ENCODE data around the gene RD3L.
"Not testable (repeated sequence)": the region's sequence is repeated elsewhere in the genome, so short reads cannot be mapped to it uniquely, and the experiment has no call there.

RD3L gene

DNA sequence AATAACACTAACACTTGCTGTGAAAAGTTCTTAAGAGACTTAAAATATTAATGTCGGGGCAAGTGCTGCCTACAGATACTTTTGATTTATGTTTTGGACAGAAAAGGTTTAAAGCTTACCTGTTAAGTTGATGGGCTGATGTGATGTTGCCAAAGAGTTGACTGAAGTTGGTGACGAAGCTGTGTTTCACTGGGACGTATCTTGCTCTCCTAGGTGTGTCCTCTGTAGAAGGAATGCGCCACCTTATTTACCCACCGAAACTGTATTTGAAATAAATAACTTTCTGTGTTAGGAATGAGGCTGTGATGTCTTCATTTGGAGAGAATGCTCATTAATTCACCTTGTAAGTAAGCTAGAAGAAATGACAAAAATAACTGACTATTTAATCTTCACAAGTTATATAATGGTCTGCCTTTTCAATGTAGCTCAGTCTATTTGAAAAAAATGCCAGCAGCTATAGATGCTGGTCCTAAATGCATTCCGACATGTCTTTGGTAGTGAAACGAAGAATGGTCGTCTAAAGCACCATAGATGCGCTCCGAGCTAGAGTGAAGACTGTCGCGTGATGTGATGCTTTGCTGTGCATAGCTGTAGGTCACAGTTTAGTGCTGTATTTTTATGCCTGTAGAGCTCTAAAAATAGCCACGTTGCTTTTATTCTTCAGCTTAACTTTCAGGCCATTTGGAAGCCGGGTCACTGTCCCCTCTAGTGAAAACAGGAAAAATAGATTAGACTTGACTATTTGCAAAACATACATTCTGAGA is at the start of gene RD3L:
TSS of gene RD3L (minus strand) at position 557 of the 764 bp plus-strand sequence. CDS start 834 bp downstream, outside the sequence.
- no peak for DNase-seq (ENCODE audit: low read depth)

DNA sequence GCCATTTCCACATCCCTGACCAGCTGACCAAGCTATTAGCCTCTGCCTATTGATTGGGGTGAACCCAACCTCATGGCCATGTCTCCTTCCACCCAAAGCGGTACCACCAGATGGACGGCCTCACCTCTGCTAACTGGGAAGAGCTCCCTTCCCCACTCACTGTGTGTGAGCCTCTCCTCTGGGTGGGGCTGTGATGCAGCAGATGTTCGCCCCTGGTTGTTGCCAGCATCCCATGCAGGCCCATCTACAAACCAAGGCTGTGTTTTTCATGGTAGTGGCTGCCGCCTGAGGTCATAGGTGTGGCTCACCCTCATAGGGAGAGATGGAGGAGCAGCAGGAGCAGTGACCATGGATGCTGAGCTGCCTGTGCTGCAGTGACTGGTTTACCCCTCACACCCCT is 47.6 kb upstream of the RD3L start:
- no peak for DNase-seq (ENCODE audit: low read depth)

DNA sequence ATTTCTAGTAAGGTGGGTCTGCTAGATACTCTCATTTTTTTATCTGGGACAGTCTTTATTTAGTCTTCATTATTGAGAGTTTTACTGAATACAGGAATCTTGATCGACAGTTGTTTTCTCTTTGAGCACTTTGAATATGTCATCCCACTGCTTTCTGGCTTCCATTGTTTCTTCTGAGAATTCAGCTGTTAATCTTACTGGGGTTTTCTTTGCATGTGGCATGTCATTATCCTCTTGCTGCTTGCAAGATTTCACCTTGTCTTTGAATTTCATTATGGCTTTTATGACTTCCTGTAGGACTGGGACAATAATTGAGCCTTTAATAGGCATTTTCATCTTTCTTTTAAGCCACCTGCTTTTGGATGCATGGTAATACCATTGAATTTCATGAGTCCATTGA is 46.7 kb upstream of the RD3L start:
- DNase-seq (ENCODE audit: low read depth), result no peak

DNA sequence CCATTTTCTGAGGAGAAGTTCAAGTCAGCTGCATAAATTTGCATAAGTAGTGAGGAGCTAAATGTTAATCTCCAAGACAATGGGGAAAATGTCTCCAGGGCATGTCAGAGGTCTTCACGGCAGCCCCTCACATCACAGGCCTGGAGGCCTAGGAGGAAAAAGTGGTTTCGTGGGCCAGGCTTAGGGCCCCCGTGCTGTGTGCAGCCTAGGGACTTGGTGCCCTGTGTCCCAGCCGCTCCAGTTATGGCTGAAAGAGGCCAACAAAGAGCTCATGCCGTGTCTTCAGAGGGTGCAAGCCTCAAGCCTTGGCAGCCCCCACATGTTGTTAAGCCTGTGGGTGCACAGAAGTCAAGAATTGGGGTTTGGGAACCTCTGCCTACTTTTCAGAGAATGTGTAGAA is 41.9 kb upstream of the RD3L start:
- DNase-seq (ENCODE audit: low read depth), result no peak

DNA sequence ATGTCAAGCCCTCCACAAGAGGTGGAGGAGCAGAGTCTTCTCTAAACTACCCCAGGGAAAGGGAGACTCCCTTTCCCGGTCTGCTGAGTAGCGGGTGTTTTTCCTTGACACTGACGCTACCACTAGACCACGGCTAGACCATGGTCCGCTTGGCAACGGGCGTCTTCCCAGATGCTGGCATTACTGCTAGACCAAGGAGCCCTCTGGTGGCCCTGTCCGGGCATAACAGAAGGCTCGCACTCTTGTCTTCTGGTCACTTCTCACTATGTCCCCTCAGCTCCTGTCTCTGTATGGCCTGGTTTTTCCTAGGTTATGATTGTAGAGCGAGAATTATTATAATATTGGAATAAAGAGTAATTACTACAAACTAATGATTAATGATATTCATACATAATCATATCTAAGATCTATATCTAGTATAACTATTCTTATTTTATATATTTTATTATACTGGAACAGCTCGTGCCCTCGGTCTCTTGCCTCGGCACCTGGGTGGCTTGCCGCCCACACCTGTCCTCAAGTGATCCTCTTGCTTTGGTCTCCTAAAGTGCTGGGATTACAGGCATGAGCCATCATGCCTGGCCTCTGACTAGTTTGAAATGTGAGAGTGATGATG is 38.4 kb upstream of the RD3L start:
- not testable (repeated sequence) for DNase-seq (ENCODE audit: low read depth)

DNA sequence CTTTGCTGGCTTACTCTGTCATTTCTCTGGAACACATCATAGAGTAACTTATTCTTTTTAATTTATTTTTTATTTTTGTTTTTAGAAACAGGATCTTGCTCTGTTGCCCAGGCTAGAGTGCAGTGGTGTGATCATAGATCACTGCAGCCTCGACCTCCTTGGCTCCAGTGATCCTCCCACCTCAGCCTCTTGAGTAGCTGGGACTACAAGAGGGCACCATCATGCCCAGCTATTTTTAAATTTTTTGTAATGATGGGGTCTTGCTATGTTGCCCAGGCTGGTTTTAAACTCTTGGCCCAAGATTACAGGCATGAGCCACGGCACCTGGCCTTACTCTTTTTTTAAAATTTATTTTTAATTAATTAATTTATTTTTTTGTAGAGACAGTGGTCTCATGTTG is 32.2 kb upstream of the RD3L start:
- DNase-seq (ENCODE audit: low read depth), result no peak

DNA sequence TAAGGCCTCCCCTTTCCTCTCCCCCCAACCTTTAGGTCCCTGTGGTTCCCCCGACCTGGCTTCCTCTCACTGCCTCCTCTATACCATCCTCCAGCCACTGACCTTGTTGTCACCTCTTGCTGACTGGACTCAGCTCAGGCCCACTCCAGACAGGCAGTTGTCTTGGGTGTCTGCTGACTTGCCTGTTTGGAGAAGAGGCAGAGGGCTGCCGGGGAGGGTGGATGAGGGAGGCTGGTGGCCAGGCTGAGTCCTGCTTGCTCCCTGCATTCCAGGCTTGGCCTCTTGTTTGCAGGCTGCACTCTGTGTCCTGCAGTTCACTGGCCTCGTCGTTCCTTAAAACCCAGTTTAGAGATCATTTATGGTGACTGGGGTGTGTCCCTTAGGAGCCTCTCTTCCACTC is 31.0 kb upstream of the RD3L start:
- DNase-seq (ENCODE audit: low read depth), result no peak

DNA sequence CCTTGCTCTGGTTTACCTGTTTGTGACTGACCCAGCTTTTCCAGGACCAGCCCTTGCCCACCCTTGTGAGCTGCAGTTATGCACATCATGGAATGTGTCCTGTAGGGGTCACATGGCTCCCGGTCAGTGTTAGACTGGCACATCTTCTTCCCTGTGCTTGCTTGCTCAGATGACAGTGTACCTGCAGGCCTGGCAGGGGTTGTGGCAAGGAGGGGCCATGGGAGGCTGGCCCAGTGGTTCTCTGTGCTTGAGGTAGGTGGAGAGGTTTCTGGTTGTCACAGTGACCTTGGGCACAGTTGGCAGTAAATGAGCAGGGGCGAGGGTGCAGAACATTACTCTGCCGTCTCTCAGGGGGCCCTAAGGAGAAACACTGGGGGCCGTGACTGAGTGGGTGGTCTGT is 27.6 kb upstream of the RD3L start:
- DNase-seq (ENCODE audit: low read depth), result no peak

DNA sequence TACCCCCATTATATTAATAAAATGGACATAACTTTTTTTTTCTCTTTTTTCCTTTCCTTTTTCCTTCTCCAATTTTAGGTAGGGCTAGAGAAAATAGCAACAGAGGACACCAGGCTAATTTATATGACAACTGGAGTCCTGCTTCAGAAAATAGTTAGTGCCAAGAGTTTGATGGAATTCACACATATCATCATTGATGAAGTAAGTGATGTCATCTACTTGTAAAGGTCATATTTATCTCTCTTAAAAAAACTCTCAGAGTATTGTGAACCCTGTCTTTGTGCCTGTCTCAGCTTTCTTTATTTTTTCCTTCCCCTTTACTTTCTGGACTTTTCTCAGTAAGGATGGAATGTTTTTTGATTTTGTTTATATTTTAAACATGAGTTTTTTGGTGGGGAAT is 24.3 kb upstream of the RD3L start:
- DNase-seq (ENCODE audit: low read depth), result no peak

DNA sequence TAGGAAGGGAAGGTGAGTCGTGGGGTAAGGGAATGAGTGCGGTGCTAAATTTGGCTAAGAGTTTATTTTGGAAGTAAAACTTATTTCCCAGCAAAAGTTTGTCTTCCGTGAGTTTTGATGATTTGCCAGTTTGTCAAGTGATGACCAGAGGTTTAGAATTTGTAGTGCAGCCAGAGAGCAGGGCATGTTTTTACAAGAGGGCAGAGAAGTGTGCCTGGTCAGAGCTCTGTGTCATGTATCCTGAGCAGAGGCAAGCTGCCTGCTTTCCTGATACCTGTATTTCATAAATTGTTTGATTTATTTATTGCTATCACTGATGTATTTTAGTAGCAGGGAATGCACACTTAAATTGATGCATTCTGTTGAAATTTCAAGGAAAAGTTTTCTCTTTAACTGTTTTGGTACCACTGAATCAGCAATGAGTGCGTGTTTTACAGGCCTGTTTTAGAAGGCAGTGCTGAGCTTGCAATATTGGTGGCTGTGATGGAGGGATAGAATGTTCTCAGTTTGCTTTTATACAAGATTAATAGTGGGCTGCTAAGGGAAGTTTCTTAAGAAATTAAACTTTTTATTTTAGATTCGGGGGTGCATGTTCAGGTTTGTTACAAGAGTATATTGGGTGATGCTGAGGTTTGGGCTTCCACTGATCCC is 19.7 kb upstream of the RD3L start:
- no peak for DNase-seq (ENCODE audit: low read depth)

DNA sequence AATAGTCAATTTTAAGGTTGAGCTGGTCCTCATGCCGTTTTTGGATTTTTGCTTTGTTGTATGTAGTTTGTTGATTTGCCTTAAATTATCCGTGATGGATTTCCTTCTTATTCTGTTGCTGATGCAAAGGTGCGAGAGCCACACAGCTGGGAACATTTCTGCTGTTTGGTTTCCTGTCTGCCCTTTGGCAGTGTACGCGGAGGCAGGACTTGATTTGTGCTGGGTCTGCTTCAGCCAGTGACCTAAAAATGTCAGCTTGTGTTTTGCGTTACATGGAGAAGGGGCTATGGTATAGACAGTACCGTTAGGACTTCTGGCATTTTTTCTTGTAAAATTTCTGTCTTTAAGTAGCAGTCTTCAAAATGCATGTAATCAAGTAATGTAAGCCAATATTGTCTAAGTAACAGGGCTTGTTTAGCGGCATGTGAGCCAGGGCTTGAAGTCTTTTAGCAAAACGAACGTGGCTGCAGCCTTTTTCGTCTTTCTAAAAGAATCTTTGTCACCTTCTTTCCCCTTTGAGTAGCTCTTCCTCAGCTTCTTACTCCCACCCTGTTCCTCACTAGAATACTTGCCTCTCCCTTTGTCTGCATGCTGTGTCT is 18.2 kb upstream of the RD3L start:
- DNase-seq (ENCODE audit: low read depth), result no peak

DNA sequence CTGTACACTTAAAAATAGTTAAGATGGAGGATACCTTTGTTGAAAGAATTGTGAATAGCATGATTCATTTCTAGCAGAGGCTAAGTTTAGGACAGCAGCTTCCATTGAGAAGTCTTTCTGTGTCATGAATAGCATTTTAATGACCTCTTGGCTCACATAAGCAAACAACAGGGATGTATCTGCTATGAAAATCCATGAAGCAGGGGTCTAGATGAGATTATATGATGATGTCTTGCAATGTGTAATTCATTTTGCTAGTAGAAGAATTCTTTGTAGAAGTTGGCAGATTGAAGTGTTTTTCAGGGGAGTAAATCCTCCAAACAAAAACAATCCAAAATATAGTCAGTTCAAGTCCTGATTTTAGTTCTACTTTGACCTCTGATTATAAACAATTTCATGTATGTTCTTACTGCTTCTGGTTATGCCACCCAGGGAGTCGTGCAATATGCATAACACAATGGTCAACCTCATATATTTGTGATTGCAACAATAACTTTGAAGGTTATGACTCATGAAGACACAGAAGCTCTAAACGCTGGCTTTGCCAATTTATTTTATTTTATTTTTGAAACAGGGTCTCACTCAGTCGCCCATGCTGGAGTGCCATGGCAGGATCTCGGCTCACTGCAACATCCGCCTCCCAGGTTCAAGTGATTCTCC is 6.9 kb upstream of the RD3L start:
- no peak for DNase-seq (ENCODE audit: low read depth)

DNA sequence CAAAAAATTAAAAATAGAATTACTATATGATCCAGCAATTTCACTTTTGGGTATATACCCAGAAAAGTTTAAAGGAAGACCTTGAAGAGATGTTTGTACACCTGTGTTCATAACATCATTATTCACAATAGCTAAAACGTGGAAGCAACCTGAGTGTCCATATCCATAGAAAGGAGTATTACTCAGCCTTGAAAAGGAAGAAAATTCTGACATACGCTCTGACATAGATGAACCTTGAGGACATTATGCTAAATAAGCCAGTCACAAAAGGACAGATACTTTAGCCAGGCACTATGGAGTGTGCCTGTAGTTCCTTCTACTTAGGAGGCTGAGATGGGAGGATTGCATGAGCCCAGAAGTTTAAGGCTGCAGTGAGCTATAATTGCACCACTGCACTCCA is 6.1 kb upstream of the RD3L start:
- DNase-seq (ENCODE audit: low read depth), result no peak

DNA sequence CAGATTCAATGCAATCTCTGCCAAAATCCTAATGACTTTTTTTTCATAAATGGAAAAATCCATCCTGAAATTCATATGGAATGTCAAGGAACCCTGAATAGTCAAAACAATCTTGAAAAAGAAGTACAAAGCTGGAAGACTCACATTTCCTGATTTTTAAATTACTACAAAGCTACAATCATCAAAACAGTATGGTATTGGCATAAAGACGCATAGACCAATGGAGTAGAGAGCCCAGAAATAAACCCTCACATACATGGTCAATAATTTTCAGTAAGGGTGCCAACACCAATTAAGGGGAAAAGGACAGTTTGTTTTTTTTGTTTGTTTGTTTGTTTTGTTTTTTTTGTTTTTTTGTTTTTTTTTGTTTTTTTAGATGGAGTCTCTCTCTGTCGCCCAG is 4.6 kb upstream of the RD3L start:
- no peak for DNase-seq (ENCODE audit: low read depth)

DNA sequence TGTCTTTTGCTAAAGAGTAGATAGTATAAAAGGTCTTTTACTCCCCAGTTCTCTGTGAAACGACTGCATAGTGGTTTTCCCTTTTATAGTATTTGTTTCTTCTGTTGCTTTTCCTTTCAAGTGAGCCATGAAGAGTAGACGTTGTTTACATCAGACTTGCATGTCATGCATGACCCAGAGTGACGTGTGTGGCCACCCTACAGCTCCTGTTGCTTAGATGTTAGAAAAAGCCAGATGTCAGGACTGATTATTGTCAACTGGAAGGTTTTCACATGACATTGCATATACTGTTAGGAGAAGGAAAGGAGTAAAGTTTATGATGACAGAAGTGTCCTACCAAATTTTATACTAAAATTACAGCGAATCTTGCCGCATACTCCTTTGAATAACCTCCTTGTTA is 1.3 kb upstream of the RD3L start:
- no peak for DNase-seq (ENCODE audit: low read depth)

DNA sequence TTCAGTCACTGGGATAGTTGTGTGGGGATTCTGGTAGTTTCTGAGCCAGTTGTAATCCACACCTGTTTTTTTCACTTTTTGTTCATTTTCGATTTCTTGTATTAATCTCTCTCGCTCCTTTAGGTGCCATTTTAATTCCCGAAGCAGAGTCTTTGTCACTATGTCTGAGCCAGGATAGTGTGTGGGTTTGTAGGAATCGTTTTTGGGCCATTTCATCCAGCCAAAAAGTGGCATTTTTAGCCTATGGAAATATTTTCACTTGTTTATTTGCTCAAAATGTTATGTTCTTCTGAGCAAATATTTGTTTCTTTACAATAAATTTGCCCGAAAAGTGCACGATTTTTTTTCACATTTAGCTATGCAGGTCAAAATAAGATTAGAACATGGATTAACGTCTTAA is 867 bp downstream of the RD3L start:
- no peak for DNase-seq (ENCODE audit: low read depth)

DNA sequence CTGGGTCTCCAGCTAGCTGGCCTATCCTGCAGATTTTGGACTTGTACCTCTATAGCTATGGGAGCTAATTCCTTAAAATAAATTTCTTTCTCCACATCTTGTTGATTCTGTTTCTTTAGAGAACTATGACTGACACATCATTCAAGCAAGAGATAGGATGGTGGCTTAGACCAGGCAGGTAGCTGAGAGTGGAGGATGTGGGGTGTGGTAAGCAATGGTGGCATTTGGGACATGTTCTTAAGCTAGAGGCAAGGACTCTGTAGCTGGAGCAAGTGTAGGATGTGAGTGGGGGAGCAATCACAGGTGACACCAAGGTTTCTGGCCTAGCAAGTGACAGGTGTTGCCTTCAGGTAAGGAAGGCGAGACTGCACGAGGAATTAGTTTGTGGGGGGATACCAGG is 7.2 kb downstream of the RD3L start:
- no peak for DNase-seq (ENCODE audit: low read depth)

DNA sequence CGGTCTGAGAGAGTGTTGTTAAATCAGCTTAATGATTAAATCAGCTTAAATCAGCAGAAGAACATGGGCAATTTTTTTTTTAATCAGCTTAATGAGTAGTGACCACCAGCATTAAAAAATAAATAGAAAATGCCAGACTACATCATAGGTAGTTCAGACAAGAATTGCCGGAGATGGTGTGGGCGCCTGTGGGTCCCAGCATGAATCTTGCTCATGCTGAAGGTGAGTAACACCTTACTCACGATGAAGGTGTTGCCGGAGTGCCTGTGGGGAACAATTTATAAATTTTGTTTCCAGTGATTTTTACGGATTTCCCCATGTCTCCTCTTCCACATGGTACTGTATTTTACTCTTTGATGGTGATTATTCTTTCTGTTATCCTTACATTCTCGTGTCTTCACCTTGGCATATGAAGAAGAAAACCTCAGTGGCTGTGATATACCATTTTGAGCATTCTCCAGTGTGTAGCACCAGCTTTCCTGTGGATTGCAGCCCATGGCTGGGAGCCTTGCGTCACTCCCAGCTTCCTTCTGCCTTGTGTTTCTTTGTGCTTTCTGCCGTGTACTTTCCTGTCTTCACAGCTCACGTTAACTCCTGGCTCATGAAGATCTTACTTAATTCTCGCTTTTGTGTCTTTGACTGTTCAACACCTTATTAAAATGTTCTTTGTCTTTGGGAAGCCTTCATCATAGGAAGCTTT is 9.4 kb downstream of the RD3L start:
- DNase-seq (ENCODE audit: low read depth), result no peak

DNA sequence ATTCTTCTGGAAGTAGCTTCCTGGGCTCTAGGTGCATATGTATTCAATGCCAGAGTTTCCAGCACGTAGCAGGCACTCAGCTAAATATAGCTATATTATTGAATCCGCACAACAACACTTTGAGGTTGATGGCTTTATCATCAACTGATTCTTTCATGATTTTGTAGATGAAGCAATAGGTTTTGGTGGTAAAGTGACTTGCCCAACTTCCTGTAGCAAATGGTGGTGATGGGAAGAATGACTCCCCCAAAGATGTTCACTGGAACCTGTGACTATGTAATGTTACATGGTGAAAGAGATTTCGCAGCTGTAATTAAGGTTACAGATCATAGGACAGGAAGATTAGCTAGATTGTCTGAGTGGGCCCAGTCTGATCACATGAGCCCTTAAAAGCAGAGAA is 10.9 kb downstream of the RD3L start:
- no peak for DNase-seq (ENCODE audit: low read depth)

DNA sequence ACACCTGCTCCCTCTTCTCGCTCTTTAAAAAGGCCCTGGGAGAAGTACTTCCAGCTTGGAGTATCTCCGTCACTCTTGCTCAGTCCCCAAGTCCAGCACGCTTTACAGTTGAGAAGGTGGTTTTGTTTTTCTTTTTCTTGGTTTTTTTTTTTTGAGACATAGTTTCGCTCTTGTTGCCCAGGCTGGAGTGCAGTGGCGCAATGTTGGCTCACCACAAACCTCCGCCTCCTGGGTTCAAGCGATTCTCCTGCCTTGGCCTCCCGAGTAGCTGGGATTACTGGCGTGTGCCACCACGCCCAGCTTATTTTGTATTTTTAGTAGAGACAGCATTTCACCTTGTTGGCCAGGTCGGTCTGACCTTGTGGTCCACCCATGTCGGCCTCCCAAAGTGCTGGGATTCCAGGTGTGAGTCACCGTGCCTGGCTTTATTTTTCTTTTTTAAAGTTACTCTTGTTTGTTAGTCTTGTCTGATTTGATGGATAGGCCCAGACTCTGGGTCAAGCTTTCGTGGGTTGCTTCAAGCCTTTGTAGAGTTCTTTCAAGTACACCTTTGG is 12.2 kb downstream of the RD3L start:
- no peak for DNase-seq (ENCODE audit: low read depth)

DNA sequence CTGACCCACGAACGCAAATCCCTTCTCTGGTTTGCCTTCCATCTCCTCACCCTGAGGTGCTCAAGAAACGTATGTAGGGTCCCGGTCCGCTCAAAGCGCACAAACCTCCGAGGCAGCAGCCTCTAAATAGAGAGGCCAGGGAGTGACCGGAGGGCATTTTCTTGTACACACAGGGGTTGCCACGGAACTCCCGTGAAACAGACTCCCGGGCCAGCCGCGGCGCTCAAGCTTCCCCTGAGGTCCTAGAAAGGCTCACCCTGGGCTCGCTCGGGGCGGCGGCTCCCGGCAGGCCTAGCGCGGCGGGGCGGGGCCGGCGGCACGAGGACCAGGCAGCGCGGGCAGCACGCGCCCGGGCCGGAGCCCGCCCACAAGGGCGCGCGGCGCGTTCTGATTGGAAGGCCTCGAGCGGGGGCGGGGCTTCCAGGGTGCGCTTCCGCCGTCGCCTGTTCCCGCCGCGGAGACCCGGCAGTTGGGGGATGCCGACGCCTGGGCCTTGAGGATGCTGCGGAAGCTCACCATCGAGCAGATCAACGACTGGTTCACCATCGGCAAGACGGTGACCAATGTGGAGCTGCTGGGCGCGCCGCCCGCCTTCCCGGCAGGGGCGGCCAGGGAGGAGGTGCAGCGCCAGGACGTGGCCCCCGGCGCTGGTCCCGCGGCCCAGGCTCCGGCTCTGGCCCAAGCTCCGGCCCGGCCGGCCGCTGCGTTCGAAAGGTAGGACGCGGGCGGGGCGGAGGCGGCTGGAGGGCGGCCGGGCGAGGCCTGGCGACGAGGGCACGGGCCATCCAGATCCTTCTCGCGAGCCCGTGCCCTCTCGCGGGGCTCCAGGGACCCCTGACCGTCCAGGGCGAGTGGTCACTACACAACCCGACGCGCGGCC is 14.1 kb downstream of the RD3L start, which contains the start of gene TDRD9:
TSS of gene TDRD9 (plus strand) at position 446 of the 880 bp plus-strand sequence. CDS start at position 500, 54 bp downstream.
- DNase-seq (ENCODE audit: low read depth), result no peak

All from activated gamma-delta T cell treated with anti-CD3 and anti-CD28 coated beads, Interleukin-2, amount 50 U/mL, for 16 hours (primary cell).